Spinal cord (tissue), 10 donors: ENCODE data around the gene ZBED6. TPM values are rescaled to one million over a fixed set of nuclear protein-coding genes. Genes with fewer than 3 reads are reported as not detected.
"Not testable (repeated sequence)": the region's sequence is repeated elsewhere in the genome, so short reads cannot be mapped to it uniquely, and the experiment has no call there.

ENCODE experiments used
- DNase-seq, 6 donors: peaks; one replicate each; pipeline versions ENCODE4 v3.0.0 to v3.0.0-alpha.2; 2013 to 2015; ENCODE audit warnings: low spot score in 6 of 6, low read depth in 4 of 6
- H3K27ac ChIP-seq: one replicate; pipeline ENCODE4 v1.5.1; 2013; ENCODE audit warnings: low read depth, low read length, control low read depth
- H3K27me3 ChIP-seq: one replicate; pipeline ENCODE4 v1.6.1; 2013; ENCODE audit warnings: low read length; ENCODE audit not compliant: control insufficient read depth, insufficient read depth
- H3K36me3 ChIP-seq: one replicate; pipeline ENCODE4 v1.6.1; 2013; ENCODE audit warnings: low read length; ENCODE audit not compliant: control insufficient read depth, insufficient read depth
- H3K4me1 ChIP-seq: one replicate; pipeline ENCODE4 v1.6.1; 2013; ENCODE audit warnings: low read length; ENCODE audit not compliant: control insufficient read depth, insufficient read depth
- H3K4me3 ChIP-seq: one replicate; pipeline ENCODE4 v1.5.1; 2013; ENCODE audit warnings: low read depth, low read length, control low read depth
- H3K9me3 ChIP-seq: one replicate; pipeline ENCODE4 v1.6.1; 2013; ENCODE audit warnings: low read length; ENCODE audit not compliant: control insufficient read depth, insufficient read depth
- WGBS: methylation state at CpG from one replicate; pipeline ENCODE4 v1.1.5; 2013; ENCODE audit warnings: missing lambda C conversion rate; ENCODE audit not compliant: insufficient coverage; 5-methylcytosine and 5-hydroxymethylcytosine counted together
- polyA plus RNA-seq, 2 donors: library from polyadenylated mRNA; unstranded; fragments of 120-200 nt; gene quantifications; one replicate each; pipeline ENCODE4 v1.2.1, GENCODE V29; 2013; ENCODE audit not compliant: insufficient read length in 2 of 2
- total RNA-seq, 2 donors: library from RNA; depleted of rRNA in 1 of 2; stranded (reverse); fragments of 120-200 nt in 1 of 2; fragments of >200 nt in 1 of 2; gene quantifications; one replicate each; pipeline versions ENCODE4 v1.2.3 to v1.2.4, GENCODE V29; 2013 to 2014
- donor health status: healthy.

Gene ZBED6
- total and polyA plus RNA-seq, 4 donors, result 3.1 to 29.1 (median 13.6) TPM

GRCh38 chr1:203777596-203777995, 17.8 kb upstream of the ZBED6 start:
- Histone ChIP-seq H3K27me3 (no peaks in the 10 kb centered on the region), H3K9me3 (no peaks in the 10 kb centered on the region), H3K27ac (no peak overlapping the region), H3K4me3 (no peak overlapping the region), H3K36me3 (no peaks in the 10 kb centered on the region), H3K4me1 (no peaks in the 10 kb centered on the region)
- WGBS, result 100% methylated on average over 2 of the region's 3 CpGs
- DNase-seq, result no peak

DNA sequence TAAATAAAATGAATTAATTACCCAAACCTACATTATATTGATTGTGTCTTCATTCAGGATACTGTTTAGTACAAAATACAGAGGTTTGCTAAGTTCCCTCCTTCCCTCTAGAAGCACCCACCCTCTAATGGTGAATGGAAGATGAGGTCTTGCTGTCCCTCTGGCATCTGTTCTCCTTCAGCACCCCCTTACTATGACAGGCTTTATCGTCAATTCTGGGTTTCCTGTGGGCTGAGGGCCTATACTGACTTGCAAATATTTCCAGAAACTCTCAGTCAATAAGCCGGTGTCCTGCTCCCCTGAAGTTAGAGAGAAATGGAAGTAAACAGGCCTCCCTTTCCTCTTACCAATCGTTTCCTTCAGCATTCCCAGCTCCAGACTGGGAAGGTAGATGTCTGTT, 17.3 kb upstream of the ZBED6 start:
- Histone ChIP-seq H3K4me1 (no peaks in the 10 kb centered on the region), H3K4me3 (no peak overlapping the region), H3K36me3 (no peaks in the 10 kb centered on the region), H3K9me3 (no peaks in the 10 kb centered on the region), H3K27me3 (no peaks in the 10 kb centered on the region), H3K27ac (no peak overlapping the region)
- no CpG with 5 or more reads among the region's 3 CpGs for WGBS
- DNase-seq, result no peak

- DNase-seq, result no peak
- Histone ChIP-seq H3K4me3 (no peak overlapping the region), H3K27ac (no peak overlapping the region), H3K4me1 (no peaks in the 10 kb centered on the region), H3K9me3 (no peaks in the 10 kb centered on the region), H3K36me3 (no peaks in the 10 kb centered on the region), H3K27me3 (no peaks in the 10 kb centered on the region)
- WGBS, result 93% methylated on average over 3 of the region's 4 CpGs
Observed at GRCh38 chr1:203778789-203779188, 16.6 kb upstream of the ZBED6 start.

DNA sequence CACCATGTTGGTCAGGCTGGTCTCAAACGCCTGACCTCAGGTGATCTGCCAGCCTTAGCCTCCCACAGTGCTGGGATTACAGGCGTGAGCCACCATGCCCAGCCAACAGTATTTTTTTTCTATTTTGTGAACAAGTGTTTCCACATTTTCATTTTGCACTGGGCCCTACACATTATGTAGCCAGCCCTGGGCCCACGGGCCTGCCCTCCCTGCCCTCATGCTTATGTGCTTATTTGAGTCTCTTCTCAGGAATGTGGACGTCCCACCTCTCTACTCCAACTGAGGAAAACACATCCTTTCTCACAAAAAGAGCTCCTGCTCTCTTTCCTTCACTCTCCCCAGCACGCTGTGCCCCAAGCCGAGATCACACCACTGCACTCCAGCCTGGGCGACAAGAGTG, 13.5 kb upstream of the ZBED6 start:
- WGBS, result 94% methylated on average over 3 of the region's 7 CpGs
- no peak for DNase-seq
- H3K27ac ChIP-seq, result no peak overlapping the region

DNA sequence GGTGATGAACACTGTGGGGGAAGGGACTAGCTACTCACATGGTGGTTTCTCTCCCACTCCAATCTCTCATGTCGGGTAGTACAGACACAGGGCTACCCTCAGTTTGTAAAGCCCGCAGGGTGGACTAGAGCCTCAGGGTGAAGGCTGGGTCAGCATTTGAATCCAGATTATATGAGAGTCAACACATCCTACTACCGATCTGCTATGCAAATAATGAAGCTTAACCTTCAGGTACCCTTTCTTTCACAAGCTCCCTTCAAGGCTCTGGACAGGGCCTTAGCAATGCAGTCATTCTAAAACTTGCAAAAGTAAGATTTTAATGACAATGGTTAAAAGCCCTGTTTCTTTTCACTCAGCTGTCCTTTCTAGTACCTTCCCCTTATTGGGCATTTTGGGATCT, 5.5 kb upstream of the ZBED6 start:
- no peaks in the 10 kb centered on the region for H3K36me3 ChIP-seq
- H3K4me1 ChIP-seq, result peaks cover 4% of the 10 kb centered on the region
- H3K9me3 ChIP-seq, result no peaks in the 10 kb centered on the region
- DNase-seq, result no peak
- WGBS, result 83% methylated on average over 1 of the region's 3 CpGs
- no peak overlapping the region for H3K4me3 ChIP-seq
- no peaks in the 10 kb centered on the region for H3K27me3 ChIP-seq
- H3K27ac ChIP-seq, result no peak overlapping the region

More for the DNA sequence above, 13.5 kb upstream of the ZBED6 start:
- Histone ChIP-seq H3K9me3 (no peaks in the 10 kb centered on the region), H3K4me3 (no peak overlapping the region), H3K36me3 (no peaks in the 10 kb centered on the region), H3K27me3 (no peaks in the 10 kb centered on the region), H3K4me1 (no peaks in the 10 kb centered on the region)

DNA sequence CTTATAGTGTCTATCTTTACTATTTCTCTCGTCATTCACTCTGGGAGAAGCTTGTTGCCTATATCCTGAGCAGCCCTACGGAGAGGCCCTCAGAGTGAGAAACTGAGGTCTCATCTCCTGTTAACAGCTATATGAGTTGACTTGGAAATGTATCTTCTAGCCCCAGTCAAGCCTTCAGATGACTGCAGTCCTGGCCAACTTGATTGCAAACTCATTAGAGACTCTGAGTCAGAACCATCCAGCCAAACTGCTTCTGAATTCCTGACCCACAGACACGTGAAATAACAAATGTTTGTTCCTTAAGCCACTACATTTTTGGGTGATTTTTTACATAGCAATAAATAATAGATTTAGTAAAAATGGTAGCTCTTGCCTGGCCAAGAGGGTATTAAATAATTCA, 3.9 kb upstream of the ZBED6 start:
- H3K4me1 ChIP-seq, result peaks cover 4% of the 10 kb centered on the region
- DNase-seq, result no peak
- no peak overlapping the region for H3K4me3 ChIP-seq
- no peaks in the 10 kb centered on the region for H3K9me3 ChIP-seq
- WGBS, result 86% methylated on average over 1 of the region's 3 CpGs
- H3K27ac ChIP-seq, result no peak overlapping the region
- no peaks in the 10 kb centered on the region for H3K27me3 ChIP-seq
- H3K36me3 ChIP-seq, result no peaks in the 10 kb centered on the region

GRCh38 chr1:203792486-203792885, 2.9 kb upstream of the ZBED6 start:
- Histone ChIP-seq H3K4me1 (peaks cover 4% of the 10 kb centered on the region), H3K27ac (no peak overlapping the region), H3K9me3 (no peaks in the 10 kb centered on the region), H3K36me3 (no peaks in the 10 kb centered on the region), H3K27me3 (no peaks in the 10 kb centered on the region), H3K4me3 (no peak overlapping the region)
- 100% methylated on average over 2 of the region's 2 CpGs for WGBS
- DNase-seq, result no peak

DNA sequence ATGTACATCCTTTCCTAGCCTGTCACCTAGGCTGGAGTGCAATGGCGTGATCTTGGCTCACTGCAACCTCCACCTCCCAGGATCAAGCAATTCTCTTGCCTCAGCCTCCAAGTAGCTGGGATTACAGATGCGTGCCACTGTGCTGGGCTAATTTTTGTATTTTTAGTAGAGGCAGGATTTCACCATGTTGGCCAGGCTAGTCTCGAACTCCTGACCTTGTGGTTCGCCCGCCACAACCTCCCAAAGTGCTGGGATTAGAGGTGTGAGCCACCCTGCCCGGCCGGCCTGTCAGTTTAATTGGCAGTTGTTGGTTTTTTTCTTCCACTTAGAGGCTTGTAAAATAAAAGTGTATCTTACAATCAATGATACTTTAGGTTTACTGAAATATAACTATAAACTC, 1.9 kb upstream of the ZBED6 start:
- H3K9me3 ChIP-seq, DNase-seq: not testable (repeated sequence)
- no CpG with 5 or more reads among the region's 7 CpGs for WGBS

GRCh38 chr1:203794764-203795440, 521 bp upstream of the ZBED6 start:
- DNase-seq, result no peak
- peak overlapping the region; percentile 94 for H3K27ac ChIP-seq
- H3K36me3 ChIP-seq, result no peaks in the 10 kb centered on the region
- H3K27me3 ChIP-seq, result no peaks in the 10 kb centered on the region
- 100% methylated on average over 1 of the region's 19 CpGs for WGBS
- peaks cover 8% of the 10 kb centered on the region for H3K4me1 ChIP-seq
- no peaks in the 10 kb centered on the region for H3K9me3 ChIP-seq
- peak overlapping the region; percentile 91 for H3K4me3 ChIP-seq

More for the DNA sequence above, 1.9 kb upstream of the ZBED6 start:
- not testable (repeated sequence) for H3K36me3 ChIP-seq, H3K4me3 ChIP-seq, H3K27ac ChIP-seq, H3K27me3 ChIP-seq, H3K4me1 ChIP-seq

- WGBS, result under 1% methylated on average over 9 of the region's 12 CpGs
- peak in 2 of 6 donors; percentile 11 to 24 for DNase-seq
- Histone ChIP-seq H3K27ac (peak overlapping the region; percentile 94), H3K27me3 (no peaks in the 10 kb centered on the region), H3K36me3 (no peaks in the 10 kb centered on the region), H3K9me3 (no peaks in the 10 kb centered on the region), H3K4me1 (peaks cover 8% of the 10 kb centered on the region), H3K4me3 (peak overlapping the region; percentile 91)
Observed at GRCh38 chr1:203796236-203796605, 798 bp downstream of the ZBED6 start.
